GM13977 (cell line): ENCODE results near the gene CSPG4.
"Not testable (repeated sequence)": the region's sequence is repeated elsewhere in the genome, so short reads cannot be mapped to it uniquely, and the experiment has no call there.

Experiments used
- DNase-seq: peaks from one replicate; pipeline ENCODE4 v3.0.0; 2012; ENCODE audit warnings: low spot score
- CTCF ChIP-seq: IDR thresholded peaks from 2 replicates; pipeline ENCODE4 v1.5.1; 2012; ENCODE audit warnings: mild to moderate bottlenecking, control low read depth; ENCODE audit not compliant: insufficient read depth; ENCODE audit errors: extremely low read depth, missing control alignments
- in situ Hi-C: fragments of 300-500 bp; cut with MboI; formaldehyde crosslinking; loops from one replicate; pipeline ENCODE4 v1.12.0; 2022; ENCODE audit warnings: low sequenced_read_pairs, low pct_unique_long_range_greater_than_20kb, mixed read lengths, inconsistent platforms; ENCODE audit not compliant: unreplicated experiment

The CSPG4 gene

GRCh38 chr15:75736256-75736655 is 23.6 kb upstream of the CSPG4 start:
- DNase-seq = no peak
- TF ChIP-seq CTCF = no peak
- in situ Hi-C loops = no loop called here

- DNase-seq, in situ Hi-C loops: not testable (repeated sequence)
Observed at GRCh38 chr15:75734861-75735760, 22.5 kb upstream of the CSPG4 start.

- DNase-seq = no peak
- in situ Hi-C loops = no loop called here
Observed at GRCh38 chr15:75733761-75734651, 21.4 kb upstream of the CSPG4 start.

GRCh38 chr15:75732809-75733451 is 20.3 kb upstream of the CSPG4 start:
- peak; percentile 73 for DNase-seq
- TF ChIP-seq CTCF = peak; percentile 85
- in situ Hi-C loops = no loop called here

More at GRCh38 chr15:75733761-75734651, 21.4 kb upstream of the CSPG4 start:
- TF ChIP-seq CTCF = no peak

- DNase-seq = no peak
- no peak for TF ChIP-seq CTCF
- in situ Hi-C loops = no loop called here
Observed at GRCh38 chr15:75732177-75732808, 19.6 kb upstream of the CSPG4 start.

- DNase-seq = no peak
- TF ChIP-seq CTCF = no peak
- in situ Hi-C loops = no loop called here
Observed at GRCh38 chr15:75731248-75732151, 18.9 kb upstream of the CSPG4 start.

- in situ Hi-C loops, DNase-seq: not testable (repeated sequence)
Observed at GRCh38 chr15:75730376-75731247, 18.0 kb upstream of the CSPG4 start.
